Activated CD4-positive, alpha-beta T cell treated with anti-CD3 and anti-CD28 coated beads, Interleukin-2, amount 50 U/mL, for 48 hours (primary cell): Measurements from ENCODE around the gene CNNM3.

Source experiments
- DNase-seq, 2 experiments: peaks; one replicate each; pipeline ENCODE4 v3.0.0-alpha.2; 2020

The CNNM3 gene

DNA sequence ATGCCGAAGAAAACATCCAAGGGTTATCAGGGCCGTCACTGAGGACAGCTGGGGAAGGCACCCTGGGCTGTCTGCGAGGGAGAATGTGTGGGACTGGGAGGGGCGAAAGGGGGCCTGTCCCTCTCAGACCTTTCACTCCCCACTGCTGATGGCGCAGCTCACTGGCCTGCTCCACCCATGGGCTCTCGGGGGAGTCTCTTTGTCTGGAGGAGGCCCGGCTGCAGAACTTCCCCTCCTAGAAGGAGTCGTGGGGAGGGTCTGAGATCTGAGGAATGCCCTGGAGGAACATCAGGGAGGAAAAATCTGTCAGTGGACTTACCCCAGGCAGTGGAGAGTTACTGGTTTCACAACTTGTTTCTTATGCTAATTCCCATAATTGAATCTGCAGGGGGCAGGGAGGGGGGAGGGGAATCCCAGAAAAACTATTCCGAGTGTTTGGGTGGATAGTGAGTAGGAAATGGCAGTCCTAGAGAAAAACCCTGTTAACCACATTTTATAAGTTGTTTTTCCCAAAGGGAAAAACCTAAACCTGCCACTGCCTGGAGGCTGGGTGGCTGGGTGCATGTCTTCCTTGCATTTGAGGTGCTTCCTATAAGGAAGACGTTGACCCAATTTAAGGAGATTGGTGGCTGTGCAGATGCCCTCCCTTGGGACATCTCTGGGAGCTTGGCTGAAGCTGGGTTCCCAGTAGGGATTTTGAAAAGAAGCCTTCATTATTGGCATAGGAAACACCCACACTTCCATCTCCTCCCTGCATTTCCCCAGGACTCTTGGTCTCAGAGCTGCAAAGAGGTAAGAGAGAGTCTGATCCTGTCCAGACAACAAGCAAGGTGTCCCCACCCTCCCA is 65.5 kb downstream of the CNNM3 start:
- DNase-seq: no peak

DNA sequence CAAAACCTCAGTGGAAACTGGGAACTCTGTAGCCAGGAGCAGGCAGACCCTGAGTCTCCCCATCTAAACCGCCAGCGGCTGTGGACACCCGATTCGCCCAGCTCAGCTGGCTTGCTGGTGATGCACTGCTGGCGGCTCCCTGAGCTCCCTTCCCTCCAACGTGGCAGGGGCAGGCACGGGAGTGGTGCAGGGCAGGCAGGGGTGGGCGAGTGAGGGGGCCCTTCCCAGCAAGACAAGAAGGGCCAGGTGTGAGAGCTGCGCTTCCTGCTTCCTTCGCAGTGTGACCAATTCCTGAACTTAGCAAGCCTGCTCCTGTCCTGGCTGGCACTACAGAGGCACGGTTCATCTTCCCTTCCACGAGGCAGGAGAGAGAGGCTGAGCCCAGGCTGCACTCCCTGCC is 66.2 kb downstream of the CNNM3 start:
- no peak for DNase-seq

DNA sequence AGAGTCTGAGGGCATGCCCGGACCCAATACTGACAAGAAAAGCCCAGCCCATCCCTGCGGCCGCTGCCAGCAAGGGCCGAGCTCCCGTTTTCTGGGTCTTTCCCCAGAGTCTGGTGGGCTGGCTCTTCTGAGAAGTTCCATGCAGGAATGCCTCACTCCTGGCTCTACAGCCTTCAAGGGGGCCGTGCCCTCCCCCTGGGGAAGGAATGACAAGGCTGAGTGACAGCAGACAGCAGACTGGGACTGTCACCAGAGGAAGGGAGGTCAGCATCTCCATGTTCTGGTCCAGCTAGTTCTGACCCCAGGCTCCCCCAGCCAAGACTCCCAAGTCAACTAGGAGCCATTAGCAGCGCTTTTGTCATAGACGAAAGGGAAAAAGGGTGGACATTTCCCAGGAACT is 66.8 kb downstream of the CNNM3 start:
- no peak for DNase-seq

DNA sequence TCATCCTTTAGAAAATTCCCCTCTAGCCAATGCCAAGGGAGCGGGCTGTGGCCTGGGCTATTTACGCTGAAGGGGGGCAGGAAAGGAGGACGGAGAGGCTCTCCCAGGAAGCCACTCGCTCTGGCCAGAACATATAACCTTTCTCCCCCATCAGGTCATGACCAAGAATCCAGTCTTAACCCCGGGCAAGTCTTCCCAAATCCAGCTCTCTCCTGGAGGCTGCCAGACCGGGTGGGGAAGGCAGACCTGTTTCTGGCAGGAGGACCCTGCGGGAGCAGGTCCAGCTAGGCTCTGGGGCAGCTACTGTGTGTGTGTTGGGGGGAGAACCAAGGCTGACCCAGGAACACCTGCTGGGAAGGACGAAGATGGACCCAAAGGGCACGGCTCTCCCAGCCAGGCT is 67.2 kb downstream of the CNNM3 start:
- DNase-seq: no peak
